AG04450 (cell line): ENCODE data around the gene ITPR3. TPM values are rescaled to one million over a fixed set of nuclear protein-coding genes. Genes with fewer than 3 reads are reported as not detected.

Source experiments
- CTCF ChIA-PET: fragments of 300-600, 350-600 bp; formaldehyde crosslinking; extraction: SDS; loops from one replicate; lab custom pipeline; 2022; ENCODE audit warnings: antibody characterized with exemption, inconsistent platforms; lab: Charles Lee
- POLR2A ChIA-PET: fragments of 350-600 bp; formaldehyde crosslinking; extraction: SDS; loops from one replicate; lab custom pipeline; 2021; ENCODE audit warnings: antibody characterized with exemption, inconsistent platforms; lab: Yijun Ruan, JAX
- DNase-seq: peaks from one replicate; pipeline ENCODE4 v3.0.0-alpha.2; 2011; ENCODE audit warnings: low read depth, low spot score
- H3K27ac ChIP-seq: one replicate; pipeline ENCODE4 v1.5.1; 2012; ENCODE audit warnings: low read depth, low read length, control low read depth
- H3K27me3 ChIP-seq: one replicate; pipeline ENCODE4 v1.6.0; 2012; ENCODE audit warnings: low read length; ENCODE audit not compliant: control insufficient read depth, insufficient read depth
- H3K4me3 ChIP-seq: 2 replicates; pipeline ENCODE4 v1.5.1; 2011; ENCODE audit warnings: mild to moderate bottlenecking, low read depth, low read length, control low read depth
- H3K9me3 ChIP-seq: 2 replicates; pipeline ENCODE4 v1.5.1; 2012; ENCODE audit warnings: low read length; ENCODE audit not compliant: control insufficient read depth, insufficient read depth
- polyA plus RNA-seq: library from polyadenylated mRNA; depleted of rRNA; stranded (reverse); fragments of >200 nt; gene quantifications from 2 replicates; pipeline ENCODE4 v1.2.3, GENCODE V29; 2011
- TF ChIP-seq, protein P1 (sequence below): IDR thresholded peaks from 2 replicates; pipeline ENCODE4 v1.5.1; 2011; ENCODE audit warnings: low read depth, low read length, control low read depth, inconsistent platforms

Gene ITPR3
- polyA plus RNA-seq, 1 experiment: 4.4 TPM

DNA sequence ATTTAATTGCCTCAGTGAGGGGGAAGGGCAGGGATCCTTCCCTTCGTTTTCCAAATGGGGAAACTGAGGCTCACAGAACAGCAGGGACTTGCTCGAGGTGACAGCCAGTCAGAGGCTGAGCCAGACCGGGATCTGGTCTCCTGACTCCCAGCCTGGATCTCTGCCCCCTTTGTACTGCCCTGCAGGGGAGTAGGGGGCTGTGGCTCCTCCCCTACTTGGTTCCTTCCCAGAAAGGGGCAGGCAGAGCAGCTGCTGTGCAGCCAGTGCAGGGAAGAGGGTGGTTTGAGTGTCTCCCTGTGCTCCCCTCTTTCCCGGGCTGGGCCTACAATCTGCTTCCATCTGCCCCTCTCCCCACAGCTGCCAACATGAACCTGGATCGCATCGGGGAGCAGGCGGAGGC, 52.7 kb downstream of the ITPR3 start:
- no peak for DNase-seq
- Histone ChIP-seq H3K27ac (no peak overlapping the region), H3K4me3 (no peak overlapping the region), H3K9me3 (no peaks in the 10 kb centered on the region), H3K27me3 (no peaks in the 10 kb centered on the region)
- POLR2A ChIA-PET: no interaction called here
- TF ChIP-seq, protein P1, sequence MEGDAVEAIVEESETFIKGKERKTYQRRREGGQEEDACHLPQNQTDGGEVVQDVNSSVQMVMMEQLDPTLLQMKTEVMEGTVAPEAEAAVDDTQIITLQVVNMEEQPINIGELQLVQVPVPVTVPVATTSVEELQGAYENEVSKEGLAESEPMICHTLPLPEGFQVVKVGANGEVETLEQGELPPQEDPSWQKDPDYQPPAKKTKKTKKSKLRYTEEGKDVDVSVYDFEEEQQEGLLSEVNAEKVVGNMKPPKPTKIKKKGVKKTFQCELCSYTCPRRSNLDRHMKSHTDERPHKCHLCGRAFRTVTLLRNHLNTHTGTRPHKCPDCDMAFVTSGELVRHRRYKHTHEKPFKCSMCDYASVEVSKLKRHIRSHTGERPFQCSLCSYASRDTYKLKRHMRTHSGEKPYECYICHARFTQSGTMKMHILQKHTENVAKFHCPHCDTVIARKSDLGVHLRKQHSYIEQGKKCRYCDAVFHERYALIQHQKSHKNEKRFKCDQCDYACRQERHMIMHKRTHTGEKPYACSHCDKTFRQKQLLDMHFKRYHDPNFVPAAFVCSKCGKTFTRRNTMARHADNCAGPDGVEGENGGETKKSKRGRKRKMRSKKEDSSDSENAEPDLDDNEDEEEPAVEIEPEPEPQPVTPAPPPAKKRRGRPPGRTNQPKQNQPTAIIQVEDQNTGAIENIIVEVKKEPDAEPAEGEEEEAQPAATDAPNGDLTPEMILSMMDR: no peak
- CTCF ChIA-PET: interaction anchor here (0.6 to 4.1 kb wide), 2 partner anchors 22 to 84 kb away, joined by 3 to 23 read pairs; no protein-coding TSS in a partner anchor

GRCh38 chr6:33675968-33676367, 54.8 kb downstream of the ITPR3 start:
- CTCF ChIA-PET: interaction anchor here (1.1 kb wide), 1 partner anchor 25 kb away, joined by 3 read pairs; no protein-coding TSS in a partner anchor
- Histone ChIP-seq H3K27me3 (no peaks in the 10 kb centered on the region), H3K27ac (no peak overlapping the region), H3K4me3 (no peak overlapping the region), H3K9me3 (no peaks in the 10 kb centered on the region)
- DNase-seq: no peak
- TF ChIP-seq, protein P1: no peak
- POLR2A ChIA-PET: no interaction called here

DNA sequence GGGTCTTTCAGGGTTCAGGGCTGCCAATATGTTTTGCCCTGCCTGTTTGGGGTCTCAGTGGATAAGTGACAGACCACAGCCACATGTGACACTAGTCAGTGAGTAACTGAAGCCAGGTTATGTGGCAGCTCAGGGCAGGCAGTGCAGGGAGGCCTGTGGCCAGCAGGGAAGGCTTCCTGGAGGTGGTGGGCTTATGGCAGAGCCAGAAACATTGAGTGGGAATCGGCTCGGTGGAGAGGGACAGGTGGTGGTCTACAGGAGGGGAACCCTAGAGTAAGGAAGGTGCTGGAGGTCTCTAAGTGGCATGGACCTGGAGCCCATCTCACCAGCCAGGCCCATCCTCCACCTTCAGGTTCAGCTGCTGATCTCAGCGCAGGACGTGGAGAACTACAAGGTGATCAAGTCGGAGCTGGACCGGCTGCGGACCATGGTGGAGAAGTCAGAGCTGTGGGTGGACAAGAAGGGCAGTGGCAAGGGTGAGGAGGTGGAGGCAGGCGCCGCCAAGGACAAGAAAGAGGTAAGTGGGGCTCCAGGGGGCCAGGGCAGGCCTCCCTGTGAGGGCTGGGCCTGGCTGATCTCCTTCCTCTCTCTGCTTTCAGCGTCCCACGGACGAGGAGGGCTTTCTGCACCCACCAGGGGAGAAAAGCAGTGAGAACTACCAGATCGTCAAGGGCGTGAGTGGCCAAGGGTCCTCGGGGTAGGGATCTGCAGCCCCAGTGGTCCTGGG, 55.5 kb downstream of the ITPR3 start:
- Histone ChIP-seq H3K9me3 (no peaks in the 10 kb centered on the region), H3K4me3 (no peak overlapping the region), H3K27me3 (no peaks in the 10 kb centered on the region), H3K27ac (peak overlapping the region; percentile 39)
- POLR2A ChIA-PET: no interaction called here
- no peak for DNase-seq
- TF ChIP-seq, protein P1: no peak
- CTCF ChIA-PET: interaction anchor here (1.1 kb wide), 1 partner anchor 25 kb away, joined by 3 read pairs; no protein-coding TSS in a partner anchor

- TF ChIP-seq, protein P1: no peak
- ChIA-PET POLR2A (no interaction called here), CTCF (no interaction called here)
- Histone ChIP-seq H3K27ac (peak overlapping the region; percentile 39), H3K27me3 (no peaks in the 10 kb centered on the region), H3K9me3 (no peaks in the 10 kb centered on the region), H3K4me3 (no peak overlapping the region)
- DNase-seq: no peak
Measured at GRCh38 chr6:33677143-33677660, 56.1 kb downstream of the ITPR3 start.

DNA sequence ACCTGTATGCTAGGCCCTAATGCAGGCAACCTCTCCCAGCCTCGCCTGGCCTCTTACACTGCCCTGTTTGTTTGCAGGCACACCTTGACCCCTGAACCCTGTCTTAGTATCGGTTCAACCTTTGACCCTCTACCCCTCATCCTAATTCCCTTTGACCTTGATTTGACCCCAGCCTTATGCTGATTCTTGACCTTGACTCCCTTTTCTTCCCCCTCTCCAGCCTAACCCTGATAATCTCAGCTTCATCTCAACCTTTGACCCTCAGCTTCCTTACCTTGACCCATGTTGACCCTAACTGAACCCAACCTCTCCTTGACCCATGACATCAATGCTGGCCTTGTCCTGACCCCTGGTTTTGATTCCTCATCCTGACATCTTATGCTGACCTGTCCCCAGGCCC, 56.6 kb downstream of the ITPR3 start:
- no peaks in the 10 kb centered on the region for H3K9me3 ChIP-seq
- TF ChIP-seq, protein P1: no peak
- ChIA-PET CTCF (no interaction called here), POLR2A (no interaction called here)
- DNase-seq: no peak
- no peaks in the 10 kb centered on the region for H3K27me3 ChIP-seq
- H3K4me3 ChIP-seq: no peak overlapping the region
- no peak overlapping the region for H3K27ac ChIP-seq
